Measurements from ENCODE around the gene CRTAC1. TPM values are rescaled to one million over a fixed set of nuclear protein-coding genes. Genes with fewer than 3 reads are reported as not detected.

The CRTAC1 gene
- total RNA-seq, 1 experiment from 2014 or later, result 1.2 TPM

- Mint-ChIP-seq H3K36me3 (no peaks in the 10 kb centered on the region), H3K9me3 (no peaks in the 10 kb centered on the region), H3K4me1 (peaks cover 10% of the 10 kb centered on the region; the same call in 1 of the 2 replicates), H3K27ac (no peak overlapping the region), H3K4me3 (no peak overlapping the region), H3K27me3 (ENCODE audit: low read depth) (no peaks in the 10 kb centered on the region)
- TF ChIP-seq ZNF425 (CRISPR knock-in tag; conservative IDR thresholded peaks at IDR 0.05) (no peak), NFYB (CRISPR knock-in tag; conservative IDR thresholded peaks at IDR 0.05; ENCODE audit: low read depth) (no peak), SP1 (CRISPR knock-in tag; conservative IDR thresholded peaks at IDR 0.05) (no peak), OVOL2 (CRISPR knock-in tag; IDR thresholded peaks at IDR 0.05; ENCODE audit: borderline replicate concordance) (no peak), ATF3 (CRISPR knock-in tag; conservative IDR thresholded peaks at IDR 0.05) (no peak), ATF6 (CRISPR knock-in tag; IDR thresholded peaks at IDR 0.05) (no peak)
- ATAC-seq (peak; percentile 58), DNase-seq (ENCODE audit: low spot score) (no peak)
- POLR2A ChIA-PET, result interaction anchor here (0.5 kb wide), 1 partner anchor 15 kb away, joined by 3 read pairs; no protein-coding TSS in a partner anchor
- CTCF ChIA-PET, result interaction anchor here (0.7 to 3.6 kb wide), 11 partner anchors 10 to 217 kb away, joined by 3 to 20 read pairs (median 5); partner anchors contain the start of genes AVPI1 and GOLGA7B
These were observed 126.4 kb downstream of the CRTAC1 start for GRCh38 chr10:97904018-97904381.

- CTCF ChIA-PET, result interaction anchor here (0.7 to 3.6 kb wide), 11 partner anchors 11 to 216 kb away, joined by 3 to 20 read pairs (median 4); partner anchors contain the start of genes AVPI1 and GOLGA7B
- Mint-ChIP-seq H3K4me3 (no peak overlapping the region), H3K27me3 (ENCODE audit: low read depth) (no peaks in the 10 kb centered on the region), H3K4me1 (peaks cover 5% of the 10 kb centered on the region; the same call in 1 of the 2 replicates), H3K36me3 (no peaks in the 10 kb centered on the region), H3K27ac (no peak overlapping the region), H3K9me3 (no peaks in the 10 kb centered on the region)
- POLR2A ChIA-PET, result no interaction called here
- ATAC-seq (peak; percentile 16; the same call in 1 of the 2 replicates), DNase-seq (ENCODE audit: low spot score) (no peak)
- TF ChIP-seq ESRRA (CRISPR knock-in tag; IDR thresholded peaks at IDR 0.05; ENCODE audit: borderline replicate concordance) (no peak), CTCF (IDR thresholded peaks at IDR 0.05) (no peak), JAZF1 (CRISPR knock-in tag; IDR thresholded peaks at IDR 0.05) (no peak), ZNF138 (CRISPR knock-in tag; conservative IDR thresholded peaks at IDR 0.05) (no peak), NFE2L1 (CRISPR knock-in tag; IDR thresholded peaks at IDR 0.05) (no peak), ZNF416 (CRISPR knock-in tag; IDR thresholded peaks at IDR 0.05) (no peak), FOXP1 (CRISPR knock-in tag; IDR thresholded peaks at IDR 0.05; ENCODE audit: borderline replicate concordance) (no peak), KAT7 (CRISPR knock-in tag; IDR thresholded peaks at IDR 0.05; ENCODE audit: borderline replicate concordance) (no peak), SOX15 (CRISPR knock-in tag; IDR thresholded peaks at IDR 0.05) (no peak), ZNF512 (CRISPR knock-in tag; IDR thresholded peaks at IDR 0.05; ENCODE audit: borderline replicate concordance) (no peak), NR3C1 (CRISPR knock-in tag; conservative IDR thresholded peaks at IDR 0.05; ENCODE audit: low read depth) (no peak), ATF6 (CRISPR knock-in tag; IDR thresholded peaks at IDR 0.05) (no peak), E2F1 (CRISPR knock-in tag; IDR thresholded peaks at IDR 0.05) (no peak), ZNF425 (CRISPR knock-in tag; conservative IDR thresholded peaks at IDR 0.05) (no peak), ZNF396 (CRISPR knock-in tag; IDR thresholded peaks at IDR 0.05; ENCODE audit: borderline replicate concordance) (no peak)
These were observed 127.0 kb downstream of the CRTAC1 start for GRCh38 chr10:97903128-97904017.

Measured in WTC11 (cell line).